ENCODE measurements around the gene EXOSC3.

The EXOSC3 gene

GRCh38 chr9:37800631-37801286 is 15.9 kb upstream of the EXOSC3 start, which contains the start of gene DCAF10 (continued):
- TF ChIP-seq PRDM6 (tag by site-specific recombination; IDR thresholded peaks at IDR 0.05) = no peak
- TF ChIP-seq ZNF354C (tag by site-specific recombination; IDR thresholded peaks at IDR 0.05; ENCODE audit: borderline replicate concordance, low read depth) = no peak
- TF ChIP-seq ZNF626 (tag by site-specific recombination; IDR thresholded peaks at IDR 0.05) = 0 out of 2 replicates have a peak, but pooled peaks have one; percentile 33
- no peak for TF ChIP-seq ZNF560 (tag by site-specific recombination; IDR thresholded peaks at IDR 0.05; ENCODE audit: borderline replicate concordance)
- peak; percentile 53; the same call in 1 of the 2 replicates for TF ChIP-seq ZNF146 (tag by site-specific recombination; IDR thresholded peaks at IDR 0.05)
- TF ChIP-seq TCF7L2 (IDR thresholded peaks at IDR 0.05; ENCODE audit: borderline replicate concordance, low read depth, low read length) = no peak
- TF ChIP-seq ZNF280C (tag by site-specific recombination; IDR thresholded peaks at IDR 0.05) = no peak
- no peak for TF ChIP-seq ZNF211 (tag by site-specific recombination; IDR thresholded peaks at IDR 0.05; ENCODE audit: low read depth)
- no peak for TF ChIP-seq ZNF677 (tag by site-specific recombination; IDR thresholded peaks at IDR 0.05)
- peak; percentile 98 for TF ChIP-seq HIC1 (tag by site-specific recombination; IDR thresholded peaks at IDR 0.05)
- TF ChIP-seq SP7 (tag by site-specific recombination; IDR thresholded peaks at IDR 0.05) = peak; percentile 94
- no peak for TF ChIP-seq ZNF785 (tag by site-specific recombination; IDR thresholded peaks at IDR 0.05)
- TF ChIP-seq ZNF624 (tag by site-specific recombination; IDR thresholded peaks at IDR 0.05) = 0 out of 2 replicates have a peak, but pooled peaks have one; percentile 53
- no peak for TF ChIP-seq ZNF174 (tag by site-specific recombination; IDR thresholded peaks at IDR 0.05)
- no peak for TF ChIP-seq ZNF239 (tag by site-specific recombination; IDR thresholded peaks at IDR 0.05)
- TF ChIP-seq ZNF140 (tag by site-specific recombination; IDR thresholded peaks at IDR 0.05) = no peak
- peak; percentile 91 for TF ChIP-seq IKZF3 (tag by site-specific recombination; IDR thresholded peaks at IDR 0.05)
- no peak for TF ChIP-seq PRDM1 (tag by site-specific recombination; IDR thresholded peaks at IDR 0.05)
- no peak for TF ChIP-seq ZNF654 (tag by site-specific recombination; IDR thresholded peaks at IDR 0.05; ENCODE audit: low read depth)
- TF ChIP-seq SETDB1 (IDR thresholded peaks at IDR 0.05; ENCODE audit: insufficient read length, low read length) = no peak
- TF ChIP-seq ZNF214 (tag by site-specific recombination; IDR thresholded peaks at IDR 0.05; ENCODE audit: borderline replicate concordance) = no peak
- no peak for TF ChIP-seq ZNF404 (tag by site-specific recombination; IDR thresholded peaks at IDR 0.05)
- no peak for TF ChIP-seq ZNF555 (tag by site-specific recombination; conservative IDR thresholded peaks at IDR 0.05)
- TF ChIP-seq ZNF26 (tag by site-specific recombination; IDR thresholded peaks at IDR 0.05) = no peak
- TF ChIP-seq SCRT1 (tag by site-specific recombination; IDR thresholded peaks at IDR 0.05; ENCODE audit: borderline replicate concordance) = no peak
- no peak for TF ChIP-seq ZNF830 (tag by site-specific recombination; IDR thresholded peaks at IDR 0.05; ENCODE audit: low read depth)
- peak; percentile 69 for TF ChIP-seq ZSCAN4 (tag by site-specific recombination; IDR thresholded peaks at IDR 0.05)
- no peak for TF ChIP-seq ZNF776 (tag by site-specific recombination; IDR thresholded peaks at IDR 0.05; ENCODE audit: borderline replicate concordance)
- no peak for TF ChIP-seq ZNF768 (tag by site-specific recombination; IDR thresholded peaks at IDR 0.05)
- no peak for TF ChIP-seq ZNF621 (tag by site-specific recombination; IDR thresholded peaks at IDR 0.05)

Data from HEK293 (cell line).